Neural cell (in vitro differentiated cells): ENCODE data around the gene PLA2G5. TPM values are rescaled to one million over a fixed set of nuclear protein-coding genes. Genes with fewer than 3 reads are reported as not detected.

ENCODE experiments used
- H2AFZ ChIP-seq: fragments of 200-600, 300-800 bp; sonication (generic), shearing (Covaris generic); 2 replicates; pipeline ENCODE4 v1.6.0; 2014; ENCODE audit warnings: low read depth, mild to moderate bottlenecking, antibody characterized with exemption, low read length, moderate library complexity
- H3F3A ChIP-seq: fragments of 200-600 bp; shearing (Covaris generic); 2 replicates; pipeline ENCODE4 v1.6.1; 2016; ENCODE audit warnings: mild to moderate bottlenecking, moderate library complexity, mixed read lengths, antibody characterized with exemption, low read length; ENCODE audit not compliant: insufficient read depth, poor library complexity, severe bottlenecking
- H3K27ac ChIP-seq: fragments of 200-600, 300-800 bp; sonication (generic), shearing (Covaris generic); 2 replicates; pipeline ENCODE4 v1.5.1; 2014; ENCODE audit warnings: mild to moderate bottlenecking, low read length, moderate library complexity
- H3K27me3 ChIP-seq: fragments of 300-800, 200-600 bp; sonication (generic), shearing (Covaris generic); 2 replicates; pipeline ENCODE4 v1.6.0; 2014; ENCODE audit warnings: mild to moderate bottlenecking, low read depth, low read length, moderate library complexity; ENCODE audit not compliant: insufficient read depth
- H3K36me3 ChIP-seq: fragments of 300-800, 200-600 bp; sonication (generic), shearing (Covaris generic); 2 replicates; pipeline ENCODE4 v1.5.1; 2014; ENCODE audit warnings: mild to moderate bottlenecking, antibody characterized with exemption, low read length, moderate library complexity; ENCODE audit not compliant: insufficient read depth
- H3K4me2 ChIP-seq: fragments of 300-800, 200-600 bp; sonication (generic), shearing (Covaris generic); 2 replicates; pipeline ENCODE4 v1.6.0; 2014; ENCODE audit warnings: mild to moderate bottlenecking, low read length
- H3K4me3 ChIP-seq: fragments of 300-800, 200-600 bp; sonication (generic), shearing (Covaris generic); 2 replicates; pipeline ENCODE4 v1.5.1; 2014; ENCODE audit warnings: mild to moderate bottlenecking, low read length, moderate library complexity
- H3K79me2 ChIP-seq: fragments of 200-600 bp; shearing (Covaris generic); replicated peaks from 2 replicates; pipeline ENCODE4 v1.6.0; 2014; ENCODE audit warnings: mild to moderate bottlenecking, low read length, moderate library complexity; ENCODE audit not compliant: insufficient read depth
- H3K9ac ChIP-seq: fragments of 300-800, 200-600 bp; sonication (generic), shearing (Covaris generic); 2 replicates; pipeline ENCODE4 v1.6.1; 2016; ENCODE audit warnings: mild to moderate bottlenecking, low read length, mixed read lengths
- H3K9me2 ChIP-seq: fragments of 200-600 bp; shearing (Covaris generic); 2 replicates; pipeline ENCODE4 v1.6.1; 2016; ENCODE audit warnings: mild to moderate bottlenecking, low read length, mixed read lengths; ENCODE audit not compliant: insufficient read depth
- H3K9me3 ChIP-seq: fragments of 200-600, 300-800 bp; sonication (generic), shearing (Covaris generic); 2 replicates; pipeline ENCODE4 v1.6.1; 2016; ENCODE audit warnings: mild to moderate bottlenecking, mixed run types, low read length, moderate library complexity, mixed read lengths
- H4K20me1 ChIP-seq: fragments of 200-600 bp; shearing (Covaris generic); 2 replicates; pipeline ENCODE4 v1.6.1; 2016; ENCODE audit warnings: mild to moderate bottlenecking, mixed run types; ENCODE audit not compliant: insufficient read depth
- EP300 ChIP-seq: fragments of 450-650 bp; conservative IDR thresholded peaks from 2 replicates; pipeline ENCODE4 v1.6.1; 2014; ENCODE audit warnings: antibody characterized with exemption, mild to moderate bottlenecking, moderate library complexity; ENCODE audit not compliant: poor library complexity, severe bottlenecking
- EZH2 ChIP-seq: fragments of 200-600, 300-800 bp; shearing (Covaris generic), sonication (generic); IDR thresholded peaks from 2 replicates; pipeline ENCODE4 v1.6.1; 2014; ENCODE audit warnings: antibody characterized with exemption, low read length, borderline replicate concordance, mild to moderate bottlenecking; ENCODE audit not compliant: insufficient read depth, poor library complexity, severe bottlenecking
- MXI1 ChIP-seq: fragments of 450-650 bp; conservative IDR thresholded peaks from 2 replicates; pipeline ENCODE4 v1.6.1; 2014; ENCODE audit warnings: antibody characterized with exemption, mild to moderate bottlenecking; ENCODE audit not compliant: poor library complexity, severe bottlenecking
- POLR2AphosphoS5 ChIP-seq: IDR thresholded peaks from 2 replicates; pipeline ENCODE4 v1.6.1; 2012
- RAD21 ChIP-seq: fragments of 450-650 bp; conservative IDR thresholded peaks from 2 replicates; pipeline ENCODE4 v1.6.1; 2014; ENCODE audit warnings: antibody characterized with exemption, mild to moderate bottlenecking, moderate library complexity
- SMC3 ChIP-seq: fragments of 450-650 bp; conservative IDR thresholded peaks from 2 replicates; pipeline ENCODE4 v1.6.1; 2014; ENCODE audit warnings: antibody characterized with exemption, mild to moderate bottlenecking, moderate library complexity; ENCODE audit not compliant: poor library complexity
- TAF1 ChIP-seq: IDR thresholded peaks from 2 replicates; pipeline ENCODE4 v1.6.1; 2012; ENCODE audit warnings: low read depth
- polyA plus RNA-seq: library from polyadenylated mRNA; depleted of rRNA; stranded (reverse); fragments of >200 nt; gene quantifications from 2 replicates; pipeline ENCODE4 v1.2.3, GENCODE V29; 2014
- TF ChIP-seq, protein P1 (sequence below): fragments of 450-650 bp; IDR thresholded peaks from 2 replicates; pipeline ENCODE4 v1.5.1; 2014; ENCODE audit warnings: antibody characterized with exemption, mild to moderate bottlenecking, moderate library complexity; ENCODE audit not compliant: poor library complexity, severe bottlenecking
- TF ChIP-seq, protein P2 (sequence below): IDR thresholded peaks from 2 replicates; pipeline ENCODE4 v1.6.1; 2012; ENCODE audit warnings: borderline replicate concordance

PLA2G5 gene
- polyA plus RNA-seq, 1 donor from 2014 or later = not detected

DNA sequence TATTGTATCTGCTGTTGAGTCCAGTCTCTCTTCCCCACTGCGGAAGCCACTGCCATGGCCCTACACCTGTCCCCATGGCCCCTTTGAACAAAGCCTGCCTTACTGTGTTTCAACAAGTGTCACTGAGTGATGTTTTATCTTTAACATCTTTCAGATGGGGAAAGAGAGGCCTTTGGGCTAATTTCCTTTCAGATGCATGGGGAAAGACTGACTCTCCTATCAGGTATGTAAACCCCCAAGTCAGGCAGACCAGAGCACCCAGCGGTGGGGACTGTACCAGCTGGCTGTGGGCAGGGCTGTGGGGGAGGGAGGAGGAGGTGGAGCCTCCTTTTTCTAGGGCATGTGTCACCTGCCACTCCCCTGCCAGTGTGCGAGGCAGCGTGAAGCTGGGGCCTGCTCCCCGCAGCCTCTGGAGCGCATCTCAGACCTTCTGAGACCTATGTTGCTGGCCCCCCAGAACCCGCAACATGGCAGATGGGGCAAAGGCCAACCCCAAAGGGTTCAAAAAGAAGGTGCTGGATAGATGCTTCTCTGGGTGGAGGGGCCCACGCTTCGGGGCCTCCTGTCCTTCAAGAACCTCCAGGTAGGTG is 69.1 kb downstream of the PLA2G5 start, which contains the start of gene PLA2G2F:
PLA2G2F (plus strand) TSS at position 363 of the 590 bp plus-strand sequence; CDS start at position 468, 105 bp downstream.
- no peaks in the 10 kb centered on the region for H3K27me3 ChIP-seq
- H3K4me2 ChIP-seq = no peak within 1 kb of the TSS
- H3F3A ChIP-seq = no peaks in the 10 kb centered on the region
- H3K36me3 ChIP-seq = no peaks in the 10 kb centered on the region
- no peaks in the 10 kb centered on the region for H3K9me2 ChIP-seq
- no peaks in the 10 kb centered on the region for H3K9me3 ChIP-seq
- H3K27ac ChIP-seq = no peak within 1 kb of the TSS
- no peak within 1 kb of the TSS for H3K4me3 ChIP-seq
- no peak within 1 kb of the TSS for H2AFZ ChIP-seq
- no peak within 1 kb of the TSS for H3K9ac ChIP-seq
- no peaks in the 10 kb centered on the region for H4K20me1 ChIP-seq
- TF ChIP-seq, protein P1, sequence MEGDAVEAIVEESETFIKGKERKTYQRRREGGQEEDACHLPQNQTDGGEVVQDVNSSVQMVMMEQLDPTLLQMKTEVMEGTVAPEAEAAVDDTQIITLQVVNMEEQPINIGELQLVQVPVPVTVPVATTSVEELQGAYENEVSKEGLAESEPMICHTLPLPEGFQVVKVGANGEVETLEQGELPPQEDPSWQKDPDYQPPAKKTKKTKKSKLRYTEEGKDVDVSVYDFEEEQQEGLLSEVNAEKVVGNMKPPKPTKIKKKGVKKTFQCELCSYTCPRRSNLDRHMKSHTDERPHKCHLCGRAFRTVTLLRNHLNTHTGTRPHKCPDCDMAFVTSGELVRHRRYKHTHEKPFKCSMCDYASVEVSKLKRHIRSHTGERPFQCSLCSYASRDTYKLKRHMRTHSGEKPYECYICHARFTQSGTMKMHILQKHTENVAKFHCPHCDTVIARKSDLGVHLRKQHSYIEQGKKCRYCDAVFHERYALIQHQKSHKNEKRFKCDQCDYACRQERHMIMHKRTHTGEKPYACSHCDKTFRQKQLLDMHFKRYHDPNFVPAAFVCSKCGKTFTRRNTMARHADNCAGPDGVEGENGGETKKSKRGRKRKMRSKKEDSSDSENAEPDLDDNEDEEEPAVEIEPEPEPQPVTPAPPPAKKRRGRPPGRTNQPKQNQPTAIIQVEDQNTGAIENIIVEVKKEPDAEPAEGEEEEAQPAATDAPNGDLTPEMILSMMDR = no peak
- TF ChIP-seq SMC3 (no peak), EP300 (no peak), EZH2 (no peak), POLR2AphosphoS5 (no peak), MXI1 (no peak), RAD21 (no peak), TAF1 (no peak)
- TF ChIP-seq, protein P2, sequence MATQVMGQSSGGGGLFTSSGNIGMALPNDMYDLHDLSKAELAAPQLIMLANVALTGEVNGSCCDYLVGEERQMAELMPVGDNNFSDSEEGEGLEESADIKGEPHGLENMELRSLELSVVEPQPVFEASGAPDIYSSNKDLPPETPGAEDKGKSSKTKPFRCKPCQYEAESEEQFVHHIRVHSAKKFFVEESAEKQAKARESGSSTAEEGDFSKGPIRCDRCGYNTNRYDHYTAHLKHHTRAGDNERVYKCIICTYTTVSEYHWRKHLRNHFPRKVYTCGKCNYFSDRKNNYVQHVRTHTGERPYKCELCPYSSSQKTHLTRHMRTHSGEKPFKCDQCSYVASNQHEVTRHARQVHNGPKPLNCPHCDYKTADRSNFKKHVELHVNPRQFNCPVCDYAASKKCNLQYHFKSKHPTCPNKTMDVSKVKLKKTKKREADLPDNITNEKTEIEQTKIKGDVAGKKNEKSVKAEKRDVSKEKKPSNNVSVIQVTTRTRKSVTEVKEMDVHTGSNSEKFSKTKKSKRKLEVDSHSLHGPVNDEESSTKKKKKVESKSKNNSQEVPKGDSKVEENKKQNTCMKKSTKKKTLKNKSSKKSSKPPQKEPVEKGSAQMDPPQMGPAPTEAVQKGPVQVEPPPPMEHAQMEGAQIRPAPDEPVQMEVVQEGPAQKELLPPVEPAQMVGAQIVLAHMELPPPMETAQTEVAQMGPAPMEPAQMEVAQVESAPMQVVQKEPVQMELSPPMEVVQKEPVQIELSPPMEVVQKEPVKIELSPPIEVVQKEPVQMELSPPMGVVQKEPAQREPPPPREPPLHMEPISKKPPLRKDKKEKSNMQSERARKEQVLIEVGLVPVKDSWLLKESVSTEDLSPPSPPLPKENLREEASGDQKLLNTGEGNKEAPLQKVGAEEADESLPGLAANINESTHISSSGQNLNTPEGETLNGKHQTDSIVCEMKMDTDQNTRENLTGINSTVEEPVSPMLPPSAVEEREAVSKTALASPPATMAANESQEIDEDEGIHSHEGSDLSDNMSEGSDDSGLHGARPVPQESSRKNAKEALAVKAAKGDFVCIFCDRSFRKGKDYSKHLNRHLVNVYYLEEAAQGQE = no peak
- H3K79me2 ChIP-seq = no peaks in the 10 kb centered on the region

DNA sequence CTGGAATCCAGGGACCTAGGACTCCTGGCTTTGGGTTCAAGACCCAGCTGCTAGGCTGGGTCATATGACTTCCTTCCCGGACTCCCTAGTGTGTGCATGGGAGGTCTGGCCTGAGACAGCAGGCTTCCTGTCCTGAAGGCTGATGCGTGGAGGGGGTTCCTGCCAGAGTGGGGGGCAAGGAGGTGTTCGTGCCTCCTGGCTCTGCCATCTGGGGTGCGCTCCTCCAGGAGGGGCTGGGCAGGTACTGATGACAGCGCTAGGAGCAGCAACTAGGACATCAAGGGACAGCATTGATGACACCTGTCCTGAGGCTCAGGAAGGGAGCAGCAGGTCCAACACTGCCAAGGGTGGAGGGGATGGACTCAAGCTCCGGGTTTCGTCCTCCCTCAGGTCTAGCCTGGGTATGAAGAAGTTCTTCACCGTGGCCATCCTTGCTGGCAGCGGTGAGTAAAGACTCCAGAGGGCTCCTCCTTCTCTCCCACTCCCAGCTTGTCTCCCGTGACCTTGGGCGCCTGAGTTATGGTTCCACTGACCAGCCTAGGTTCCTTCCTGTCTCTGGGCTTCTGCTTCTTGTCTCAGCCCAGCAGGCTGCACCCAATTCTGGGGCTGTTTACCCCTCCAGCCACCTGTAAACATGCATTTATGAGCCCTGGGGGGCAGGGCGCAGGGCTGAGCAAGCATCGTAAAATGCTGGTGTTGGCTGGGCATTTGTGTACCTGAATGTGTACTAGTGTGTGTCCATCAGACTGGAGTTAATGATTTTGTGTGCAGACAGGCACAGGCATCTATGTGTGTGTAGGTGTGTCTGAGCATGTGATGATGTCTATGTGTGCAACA is 70.0 kb downstream of the PLA2G5 start:
- Histone ChIP-seq H3K36me3 (no peaks in the 10 kb centered on the region), H3K9ac (no peak overlapping the region), H3K4me2 (no peak overlapping the region), H3K27ac (no peak overlapping the region), H3F3A (no peaks in the 10 kb centered on the region), H4K20me1 (no peaks in the 10 kb centered on the region), H3K27me3 (no peaks in the 10 kb centered on the region), H3K79me2 (no peaks in the 10 kb centered on the region), H3K4me3 (no peak overlapping the region), H3K9me2 (no peaks in the 10 kb centered on the region), H2AFZ (no peak overlapping the region), H3K9me3 (no peaks in the 10 kb centered on the region)
- no peak for TF ChIP-seq TAF1
- TF ChIP-seq MXI1 = no peak
- no peak for TF ChIP-seq SMC3
- no peak for TF ChIP-seq POLR2AphosphoS5
- TF ChIP-seq, protein P1 = no peak
- TF ChIP-seq RAD21 = no peak
- TF ChIP-seq EP300 = no peak
- no peak for TF ChIP-seq EZH2
- TF ChIP-seq, protein P2 = no peak
